Ishikawa (cell line): Measurements from ENCODE around the gene ERBB4.

ENCODE experiments used
- CEBPB ChIP-seq: IDR thresholded peaks from 2 replicates; pipeline ENCODE4 v1.6.1; 2012
- CREB1 ChIP-seq: IDR thresholded peaks from 2 replicates; pipeline ENCODE4 v1.6.1; 2012; ENCODE audit warnings: low read depth
- EGR1 ChIP-seq: IDR thresholded peaks from 2 replicates; pipeline ENCODE4 v1.6.1; 2012
- EP300 ChIP-seq: IDR thresholded peaks from 2 replicates; pipeline ENCODE4 v1.6.1; 2012; ENCODE audit warnings: borderline replicate concordance
- FOXM1 ChIP-seq: IDR thresholded peaks from 2 replicates; pipeline ENCODE4 v1.6.1; 2012; ENCODE audit warnings: low read depth, borderline replicate concordance
- MAX ChIP-seq: IDR thresholded peaks from 2 replicates; pipeline ENCODE4 v1.6.1; 2012
- NFIC ChIP-seq: IDR thresholded peaks from 2 replicates; pipeline ENCODE4 v1.6.1; 2012
- RAD21 ChIP-seq: IDR thresholded peaks from 2 replicates; pipeline ENCODE4 v1.6.1; 2012; ENCODE audit warnings: low read depth
- REST ChIP-seq: IDR thresholded peaks from 2 replicates; pipeline ENCODE4 v1.6.1; 2012; ENCODE audit warnings: low read depth, mild to moderate bottlenecking
- TAF1 ChIP-seq: IDR thresholded peaks from 2 replicates; pipeline ENCODE4 v1.6.1; 2012; ENCODE audit warnings: low read depth, mild to moderate bottlenecking
- TCF12 ChIP-seq: IDR thresholded peaks from 2 replicates; pipeline ENCODE4 v1.6.1; 2012; ENCODE audit warnings: low read depth
- TEAD4 ChIP-seq: IDR thresholded peaks from 2 replicates; pipeline ENCODE4 v1.6.1; 2012
- USF1 ChIP-seq: IDR thresholded peaks from 2 replicates; pipeline ENCODE4 v1.6.1; 2012
- YY1 ChIP-seq: IDR thresholded peaks from 2 replicates; pipeline ENCODE4 v1.6.1; 2012; ENCODE audit warnings: low read depth
- ZBTB7A ChIP-seq: IDR thresholded peaks from 2 replicates; pipeline ENCODE4 v1.6.1; 2012; ENCODE audit warnings: low read depth

The ERBB4 gene

GRCh38 chr2:211967234-211967633 is 571.4 kb downstream of the ERBB4 start:
- TF ChIP-seq YY1 (no peak), USF1 (no peak), REST (no peak), RAD21 (no peak), TAF1 (no peak)

GRCh38 chr2:211963969-211964368 is 574.6 kb downstream of the ERBB4 start:
- no peak for TF ChIP-seq ZBTB7A
- no peak for TF ChIP-seq TCF12
- no peak for TF ChIP-seq EP300
- TF ChIP-seq EGR1 = no peak
- no peak for TF ChIP-seq YY1
- no peak for TF ChIP-seq RAD21
- no peak for TF ChIP-seq TAF1
- TF ChIP-seq REST = no peak
- no peak for TF ChIP-seq FOXM1

GRCh38 chr2:211957799-211958198 is 580.8 kb downstream of the ERBB4 start:
- TF ChIP-seq TAF1 (no peak), EGR1 (no peak), ZBTB7A (no peak), USF1 (no peak), NFIC (no peak), MAX (no peak), YY1 (no peak), CEBPB (no peak), REST (no peak), RAD21 (no peak), EP300 (no peak), TCF12 (no peak), FOXM1 (no peak), TEAD4 (no peak), CREB1 (no peak)

GRCh38 chr2:211955648-211956047 is 583.0 kb downstream of the ERBB4 start:
- no peak for TF ChIP-seq USF1

- no peak for TF ChIP-seq TAF1
- no peak for TF ChIP-seq EP300
- no peak for TF ChIP-seq REST
- TF ChIP-seq NFIC = no peak
- TF ChIP-seq USF1 = no peak
- TF ChIP-seq RAD21 = no peak
- TF ChIP-seq CREB1 = no peak
- no peak for TF ChIP-seq CEBPB
- no peak for TF ChIP-seq TEAD4
- TF ChIP-seq YY1 = no peak
- no peak for TF ChIP-seq ZBTB7A
- TF ChIP-seq TCF12 = no peak
- no peak for TF ChIP-seq MAX
- no peak for TF ChIP-seq FOXM1
- TF ChIP-seq EGR1 = no peak
Observed at GRCh38 chr2:211948932-211949331, 589.7 kb downstream of the ERBB4 start.
